ENCODE data around the gene VEZT. TPM values are rescaled to one million over a fixed set of nuclear protein-coding genes. Genes with fewer than 3 reads are reported as not detected.

Gene VEZT
- total RNA-seq, 1 donor from 2014 or later = 126 TPM

DNA sequence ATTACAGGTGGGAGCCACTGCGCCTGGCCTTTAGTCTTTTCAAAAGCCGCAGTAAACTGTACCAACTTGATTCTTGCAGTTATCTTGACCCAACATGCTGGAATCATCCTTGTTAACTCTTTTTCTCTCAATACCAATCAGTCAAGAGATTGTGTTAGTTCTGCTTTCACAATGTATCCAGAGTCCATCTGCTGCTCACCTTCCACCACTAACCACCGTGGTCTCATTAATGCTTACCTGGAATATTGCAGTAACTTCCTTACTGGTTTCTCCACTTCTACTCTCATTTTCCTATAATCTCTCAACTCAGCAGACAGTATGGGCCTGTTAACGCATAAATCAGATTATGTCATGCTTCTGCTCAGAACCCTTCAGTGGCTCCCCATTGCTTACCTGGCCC, 62.2 kb downstream of the VEZT start:
- no peaks in the 10 kb centered on the region for H3K27me3 Mint-ChIP-seq
- no peak for DNase-seq (ENCODE audit: low spot score, unreplicated experiment)
- H3K4me3 Mint-ChIP-seq (ENCODE audit: low read depth) = no peak overlapping the region
- peaks cover 41% of the 10 kb centered on the region for H3K36me3 Mint-ChIP-seq (ENCODE audit: insufficient read depth)
- H3K27ac Mint-ChIP-seq = peak overlapping the region; percentile 46
- H3K4me1 Mint-ChIP-seq (ENCODE audit: low read depth) = peaks cover 1% of the 10 kb centered on the region
- H3K9me3 Mint-ChIP-seq (ENCODE audit: low read depth) = no peaks in the 10 kb centered on the region
- TF ChIP-seq CTCF (IDR thresholded peaks at IDR 0.05; ENCODE audit: unreplicated experiment) = no peak

GRCh38 chr12:95282266-95282665, 64.7 kb downstream of the VEZT start:
- peaks cover 1% of the 10 kb centered on the region for H3K4me1 Mint-ChIP-seq (ENCODE audit: low read depth)
- TF ChIP-seq CTCF (IDR thresholded peaks at IDR 0.05; ENCODE audit: unreplicated experiment) = no peak
- DNase-seq (ENCODE audit: low spot score, unreplicated experiment) = no peak
- peak overlapping the region; percentile 62 for H3K27ac Mint-ChIP-seq
- no peak overlapping the region for H3K4me3 Mint-ChIP-seq (ENCODE audit: low read depth)
- no peaks in the 10 kb centered on the region for H3K9me3 Mint-ChIP-seq (ENCODE audit: low read depth)
- peaks cover 45% of the 10 kb centered on the region for H3K36me3 Mint-ChIP-seq (ENCODE audit: insufficient read depth)
- H3K27me3 Mint-ChIP-seq = no peaks in the 10 kb centered on the region

DNA sequence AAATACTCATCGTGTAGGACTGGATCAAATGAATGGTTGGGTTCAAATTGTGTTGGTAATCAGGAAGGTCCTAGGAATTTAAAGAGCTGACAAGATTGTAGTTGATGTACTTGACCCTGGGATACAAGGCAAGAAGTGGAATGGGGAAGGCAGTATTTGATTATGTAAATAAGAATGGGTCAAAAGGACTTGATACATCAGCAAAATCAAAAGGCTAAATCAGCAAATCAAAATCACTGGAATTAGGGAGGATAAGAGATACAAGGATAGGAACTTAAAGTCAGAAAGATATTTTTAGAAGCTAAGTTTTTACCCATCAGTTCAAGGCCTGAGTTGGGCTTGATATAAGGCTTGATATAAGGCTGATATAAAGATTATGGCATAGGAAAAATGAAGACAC, 65.8 kb downstream of the VEZT start:
- Mint-ChIP-seq H3K4me3 (ENCODE audit: low read depth) (no peak overlapping the region), H3K9me3 (ENCODE audit: low read depth) (no peaks in the 10 kb centered on the region), H3K4me1 (ENCODE audit: low read depth) (no peaks in the 10 kb centered on the region), H3K27me3 (no peaks in the 10 kb centered on the region), H3K36me3 (ENCODE audit: insufficient read depth) (peaks cover 46% of the 10 kb centered on the region), H3K27ac (no peak overlapping the region)
- DNase-seq (ENCODE audit: low spot score, unreplicated experiment) = no peak
- TF ChIP-seq CTCF (IDR thresholded peaks at IDR 0.05; ENCODE audit: unreplicated experiment) = no peak

GRCh38 chr12:95286713-95287112, 69.1 kb downstream of the VEZT start:
- no peaks in the 10 kb centered on the region for H3K4me1 Mint-ChIP-seq (ENCODE audit: low read depth)
- no peak overlapping the region for H3K4me3 Mint-ChIP-seq (ENCODE audit: low read depth)
- H3K36me3 Mint-ChIP-seq (ENCODE audit: insufficient read depth) = peaks cover 46% of the 10 kb centered on the region
- H3K27me3 Mint-ChIP-seq = no peaks in the 10 kb centered on the region
- TF ChIP-seq CTCF (IDR thresholded peaks at IDR 0.05; ENCODE audit: unreplicated experiment) = no peak
- no peak for DNase-seq (ENCODE audit: low spot score, unreplicated experiment)
- no peak overlapping the region for H3K27ac Mint-ChIP-seq
- no peaks in the 10 kb centered on the region for H3K9me3 Mint-ChIP-seq (ENCODE audit: low read depth)

DNA sequence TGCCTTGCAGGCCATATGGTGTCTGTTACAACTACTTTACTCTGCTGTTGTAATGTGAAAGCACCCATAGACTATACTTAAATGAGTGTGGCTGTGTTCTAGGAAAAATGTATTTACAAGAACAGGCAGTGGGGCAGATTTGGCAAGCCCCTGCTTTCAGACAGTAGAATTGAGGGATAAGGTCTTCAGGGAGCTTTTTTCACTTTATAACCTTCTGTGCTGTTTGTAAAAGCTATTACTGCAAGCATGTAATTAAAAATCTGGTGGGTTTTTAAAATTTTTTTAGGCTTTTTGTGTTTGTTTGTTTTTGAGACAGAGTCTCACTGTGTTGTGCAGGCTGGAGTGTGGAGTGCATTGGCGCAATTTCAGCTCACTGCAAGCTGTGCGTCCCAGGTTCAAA, 73.9 kb downstream of the VEZT start:
- no peak overlapping the region for H3K4me3 Mint-ChIP-seq (ENCODE audit: low read depth)
- no peak for DNase-seq (ENCODE audit: low spot score, unreplicated experiment)
- no peaks in the 10 kb centered on the region for H3K9me3 Mint-ChIP-seq (ENCODE audit: low read depth)

More for the DNA sequence above, 73.9 kb downstream of the VEZT start:
- Mint-ChIP-seq H3K36me3 (ENCODE audit: insufficient read depth) (peaks cover 36% of the 10 kb centered on the region), H3K27me3 (no peaks in the 10 kb centered on the region), H3K27ac (no peak overlapping the region), H3K4me1 (ENCODE audit: low read depth) (no peaks in the 10 kb centered on the region)
- TF ChIP-seq CTCF (IDR thresholded peaks at IDR 0.05; ENCODE audit: unreplicated experiment) = no peak

Measured in progenitor cell of endocrine pancreas (in vitro differentiated cells).